GM18858 (cell line): ENCODE measurements around the gene SPSB4.
"Not testable (repeated sequence)": the region's sequence is repeated elsewhere in the genome, so short reads cannot be mapped to it uniquely, and the experiment has no call there.

Experiments used
- ATAC-seq: cut with Tn5 transposase; IDR thresholded peaks from one replicate; pipeline ENCODE4 v1.9.1; 2021; ENCODE audit not compliant: unreplicated experiment

Gene SPSB4

GRCh38 chr3:141093971-141094684, 43.0 kb downstream of the SPSB4 start:
- ATAC-seq, result no peak

GRCh38 chr3:141094790-141095545, 43.8 kb downstream of the SPSB4 start:
- no peak for ATAC-seq

- no peak for ATAC-seq
Measured at GRCh38 chr3:141095546-141095937, 44.4 kb downstream of the SPSB4 start.

- no peak for ATAC-seq
Measured at GRCh38 chr3:141096164-141096563, 45.0 kb downstream of the SPSB4 start.

- no peak for ATAC-seq
Measured at GRCh38 chr3:141096981-141097380, 45.8 kb downstream of the SPSB4 start.

- no peak for ATAC-seq
Measured at GRCh38 chr3:141100112-141100511, 49.0 kb downstream of the SPSB4 start.

GRCh38 chr3:141100531-141101320, 49.6 kb downstream of the SPSB4 start:
- ATAC-seq, result no peak

GRCh38 chr3:141102372-141102771, 51.2 kb downstream of the SPSB4 start:
- no peak for ATAC-seq

GRCh38 chr3:141103067-141103466, 51.9 kb downstream of the SPSB4 start:
- no peak for ATAC-seq

- no peak for ATAC-seq
Measured at GRCh38 chr3:141103503-141103902, 52.4 kb downstream of the SPSB4 start.

- ATAC-seq, result no peak
Measured at GRCh38 chr3:141104151-141104821, 53.1 kb downstream of the SPSB4 start.

- no peak for ATAC-seq
Measured at GRCh38 chr3:141105828-141106628, 54.9 kb downstream of the SPSB4 start.

GRCh38 chr3:141106842-141107241, 55.7 kb downstream of the SPSB4 start:
- ATAC-seq, result no peak

- ATAC-seq, result no peak
Measured at GRCh38 chr3:141108039-141108438, 56.9 kb downstream of the SPSB4 start.

GRCh38 chr3:141109751-141110150, 58.6 kb downstream of the SPSB4 start:
- no peak for ATAC-seq

- ATAC-seq, result no peak
Measured at GRCh38 chr3:141110322-141110721, 59.2 kb downstream of the SPSB4 start.

GRCh38 chr3:141111364-141112155, 60.4 kb downstream of the SPSB4 start:
- ATAC-seq, result no peak

GRCh38 chr3:141112686-141113297, 61.6 kb downstream of the SPSB4 start:
- no peak for ATAC-seq

GRCh38 chr3:141113680-141114079, 62.5 kb downstream of the SPSB4 start:
- ATAC-seq, result not testable (repeated sequence)
